H1 (cell line): ENCODE measurements around the gene LMOD2. TPM values are rescaled to one million over a fixed set of nuclear protein-coding genes. Genes with fewer than 3 reads are reported as not detected.

Source experiments
- CHD7 ChIP-seq: fragments of 300-600 bp; sonication (generic); IDR thresholded peaks from 2 replicates; pipeline ENCODE4 v1.7.1; 2012; ENCODE audit warnings: low read length, moderate library complexity, mild to moderate bottlenecking, inconsistent platforms; ENCODE audit not compliant: insufficient replicate concordance
- GABPA ChIP-seq: IDR thresholded peaks from 2 replicates; pipeline ENCODE4 v1.6.1; 2011; ENCODE audit warnings: mild to moderate bottlenecking, low read length, moderate library complexity, borderline replicate concordance; ENCODE audit not compliant: insufficient read depth
- KDM1A ChIP-seq: fragments of 200-600, 300-600 bp; sonication (generic); IDR thresholded peaks from 2 replicates; pipeline ENCODE4 v1.7.1; 2016; ENCODE audit warnings: mild to moderate bottlenecking, low read length, borderline replicate concordance
- MAFK ChIP-seq: IDR thresholded peaks from 2 replicates; pipeline ENCODE4 v1.6.1; 2012; ENCODE audit warnings: low read depth, mild to moderate bottlenecking, improper control_type of control experiment, low read length
- POLR2AphosphoS5 ChIP-seq: IDR thresholded peaks from 2 replicates; pipeline ENCODE4 v1.6.1; 2011; ENCODE audit warnings: low read depth, low read length
- RAD21 ChIP-seq, 2 experiments: IDR thresholded peaks in 1 of 2; conservative IDR thresholded peaks in 1 of 2; 2 replicates each; pipeline ENCODE4 v1.6.1; 2011; ENCODE audit warnings: low read depth in 2 of 2, low read length in 2 of 2, improper control_type of control experiment in 1 of 2, inconsistent platforms in 1 of 2, mild to moderate bottlenecking in 1 of 2, moderate library complexity in 1 of 2
- SIN3A ChIP-seq, 2 experiments: IDR thresholded peaks in 1 of 2; conservative IDR thresholded peaks in 1 of 2; 2 replicates each; pipeline ENCODE4 v1.6.1; 2011 to 2012; ENCODE audit warnings: low read length in 2 of 2, improper control_type of control experiment in 1 of 2, low read depth in 1 of 2, mild to moderate bottlenecking in 1 of 2
- SRF ChIP-seq: IDR thresholded peaks from 2 replicates; pipeline ENCODE4 v1.6.1; 2011; ENCODE audit warnings: mild to moderate bottlenecking, low read depth, low read length, moderate library complexity
- TAF1 ChIP-seq: IDR thresholded peaks from 2 replicates; pipeline ENCODE4 v1.6.1; 2011; ENCODE audit warnings: mild to moderate bottlenecking, low read depth, low read length
- polyA plus RNA-seq, 7 experiments: library from polyadenylated mRNA; depleted of rRNA in 3 of 7; stranded (reverse) in 5 of 7; unstranded in 2 of 7; fragments of >200 nt in 5 of 7; fragments of 200-250 nt in 2 of 7; gene quantifications; 1 replicate in 5 of 7; 2 replicates in 1 of 7; 4 replicates in 1 of 7; pipeline versions ENCODE4 v1.2.1 to v1.2.3, GENCODE V29; 2011 to 2013; ENCODE audit warnings: missing spikeins in 2 of 7, mixed read lengths in 2 of 7
- total RNA-seq: library from RNA; stranded (reverse); fragmentation: NEBNext Ultra II Directional; extraction: Animal tissue kit (Norgen Biotek cat#: 25700); gene quantifications from 2 replicates; pipeline ENCODE4 v1.2.1, GENCODE V29; 2021

Gene LMOD2
- total and polyA plus RNA-seq, 2 of the 8 experiments (the other 6 are each of a cell fraction or from before 2014, with no cell fraction given): 0.03 to 0.22 TPM

DNA sequence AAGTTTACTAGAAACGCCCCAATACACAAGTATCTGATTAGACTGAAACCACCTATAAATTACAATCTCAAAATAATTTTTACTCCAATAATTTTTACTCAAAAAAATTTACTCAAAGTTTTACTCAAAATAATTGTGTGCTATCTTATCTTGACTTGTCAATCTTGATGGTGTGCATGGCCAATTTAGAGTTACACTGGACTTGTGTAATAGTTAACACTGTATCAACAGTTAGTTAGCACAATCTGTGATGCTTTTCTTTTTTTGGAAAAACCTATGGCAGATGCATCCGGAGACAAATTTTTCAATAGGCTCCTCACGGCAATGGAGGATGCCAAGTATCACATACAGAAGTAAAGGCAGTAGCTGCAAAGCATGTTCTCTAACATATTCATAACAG, 24.9 kb downstream of the LMOD2 start (continued):
- TF ChIP-seq CHD7 (no peak), TAF1 (no peak), GABPA (no peak), SIN3A (conservative IDR thresholded peaks at IDR 0.05 in 1 of 2, IDR thresholded peaks at IDR 0.05 in 1 of 2; ENCODE audit: low read depth in 1 of 2, low read length in 2 of 2) (no peak), RAD21 (IDR thresholded peaks at IDR 0.05 in 1 of 2, conservative IDR thresholded peaks at IDR 0.05 in 1 of 2; ENCODE audit: low read depth in 2 of 2, low read length in 2 of 2) (no peak), KDM1A (no peak), POLR2AphosphoS5 (no peak), MAFK (no peak), SRF (no peak)
- TF ChIP-seq, all 59 proteins: peak for 0
